K562 (cell line): ENCODE data around the gene COL4A4. TPM values are rescaled to one million over a fixed set of nuclear protein-coding genes. Genes with fewer than 3 reads are reported as not detected.

Source experiments
- ATAC-seq: fragments of 200-7000 bp; cut with Tn5 transposase; 3 replicates; pipeline ENCODE4 v1.9.1; 2020; ENCODE audit warnings: moderate library complexity
- BruUV-seq: library from RNA; stranded (reverse); fragments of 400-500 nt; replicated peaks from 2 replicates; lab custom pipeline; 2021; lab: Mats Ljungman, UMichigan
- CTCF ChIA-PET: fragments of 300-600 bp; formaldehyde crosslinking; extraction: SDS; loops from one replicate; lab custom pipeline; 2021; ENCODE audit warnings: low intra/inter-chr PET ratio; lab: Yijun Ruan, JAX
- POLR2A ChIA-PET: fragments of 300-600, 350-650 bp; sonication (Branson Sonifier 250); formaldehyde crosslinking; extraction: SDS; loops from one replicate; lab custom pipeline; 2021; ENCODE audit warnings: antibody characterized with exemption, inconsistent platforms; lab: Yijun Ruan, JAX
- DNase-seq, 4 experiments: peaks; one replicate each; pipeline versions ENCODE4 v3.0.0 to v3.0.0-alpha.2; 2011 to 2018; ENCODE audit warnings: low spot score in 3 of 4, mixed read lengths in 3 of 4; ENCODE audit errors: extremely low read depth in 1 of 4
- FAIRE-seq: peaks from 2 replicates; lab custom pipeline; 2011; peaks lifted over from hg19 to GRCh38; lab: Jason Lieb, UNC
- H2AFZ ChIP-seq: 2 replicates; pipeline ENCODE4 v1.6.0; 2011; ENCODE audit warnings: low read depth, low read length, control low read depth, inconsistent platforms
- H3K27ac ChIP-seq: fragments of 200-600 bp; 3 replicates; pipeline ENCODE4 v1.8.0; 2011; ENCODE audit warnings: low read depth, mild to moderate bottlenecking, control low read depth, inconsistent platforms, low read length, moderate library complexity, mixed read lengths; ENCODE audit errors: extremely low read depth
- H3K27me3 ChIP-seq, 2 experiments: fragments of 300-600 bp in 1 of 2; 2 replicates in 1 of 2; 3 replicates in 1 of 2; pipeline versions ENCODE4 v1.6.0 to v1.8.0; 2011; ENCODE audit warnings: inconsistent platforms in 2 of 2, low read length in 2 of 2, mild to moderate bottlenecking in 1 of 2, mixed read lengths in 1 of 2, moderate library complexity in 1 of 2; ENCODE audit not compliant: control insufficient read depth in 2 of 2, insufficient read depth in 2 of 2
- H3K36me3 ChIP-seq: fragments of 300-600 bp; 3 replicates; pipeline ENCODE4 v1.8.0; 2011; ENCODE audit warnings: mild to moderate bottlenecking, low read length, inconsistent platforms; ENCODE audit not compliant: control insufficient read depth, insufficient read depth
- H3K4me1 ChIP-seq, 2 experiments: fragments of 200-600 bp in 1 of 2; replicated peaks in 1 of 2; 2 replicates in 1 of 2; 3 replicates in 1 of 2; pipeline versions ENCODE4 v1.5.1 to v1.8.0; 2011; ENCODE audit warnings: inconsistent platforms in 2 of 2, low read length in 2 of 2, mild to moderate bottlenecking in 1 of 2, mixed read lengths in 1 of 2, moderate library complexity in 1 of 2; ENCODE audit not compliant: control insufficient read depth in 2 of 2, insufficient read depth in 2 of 2
- H3K4me2 ChIP-seq: 2 replicates; pipeline ENCODE4 v1.6.1; 2011; ENCODE audit warnings: low read length, control low read depth, inconsistent platforms, mixed read lengths; ENCODE audit not compliant: insufficient read depth
- H3K4me3 ChIP-seq: fragments of 200-600 bp; sonication (generic), shearing (Covaris generic); 2 replicates; pipeline ENCODE4 v1.5.1; 2016; ENCODE audit warnings: control low read depth, inconsistent platforms
- H3K79me2 ChIP-seq: fragments of 200-600 bp; 3 replicates; pipeline ENCODE4 v1.8.0; 2011; ENCODE audit warnings: low read length, inconsistent platforms; ENCODE audit not compliant: control insufficient read depth, insufficient read depth
- H3K9ac ChIP-seq, 2 experiments: 2 replicates each; pipeline versions ENCODE4 v1.6.0 to v1.6.1; 2011; ENCODE audit warnings: low read depth in 2 of 2, low read length in 2 of 2, control low read depth in 1 of 2, inconsistent platforms in 1 of 2, mild to moderate bottlenecking in 1 of 2, mixed read lengths in 1 of 2; ENCODE audit not compliant: insufficient read depth in 1 of 2
- H3K9me1 ChIP-seq: one replicate; pipeline ENCODE4 v1.6.0; 2011; ENCODE audit warnings: inconsistent platforms, mild to moderate bottlenecking, low read length, moderate library complexity; ENCODE audit not compliant: control insufficient read depth, insufficient read depth
- H3K9me3 ChIP-seq: replicated peaks from 2 replicates; pipeline ENCODE4 v1.5.1; 2011; ENCODE audit warnings: low read depth, low read length, inconsistent platforms; ENCODE audit not compliant: control insufficient read depth, insufficient read depth
- H4K20me1 ChIP-seq: replicated peaks from 2 replicates; pipeline ENCODE4 v1.6.1; 2011; ENCODE audit warnings: low read length, inconsistent platforms, mixed read lengths; ENCODE audit not compliant: control insufficient read depth, insufficient read depth
- BACH1 ChIP-seq: fragments of 200-800 bp; sonication (Bioruptor generic); IDR thresholded peaks from 2 replicates; pipeline ENCODE4 v1.6.1; 2016; ENCODE audit warnings: missing genetic modification characterization, missing compliant biosample characterization
- CBFA2T3 ChIP-seq: fragments of 450-650 bp; IDR thresholded peaks from 2 replicates; pipeline ENCODE4 v1.6.1; 2017
- DEAF1 ChIP-seq: fragments of 450-650 bp; formaldehyde crosslinking; IDR thresholded peaks from 2 replicates; pipeline ENCODE4 v1.4.0; 2020; ENCODE audit warnings: mild to moderate bottlenecking, moderate library complexity
- HDAC3 ChIP-seq: fragments of 450-650 bp; IDR thresholded peaks from 2 replicates; pipeline ENCODE4 v1.6.1; 2018; ENCODE audit warnings: borderline replicate concordance, mild to moderate bottlenecking, moderate library complexity; ENCODE audit not compliant: partially characterized antibody
- MXD1 ChIP-seq: fragments of 250-450 bp; sonication (Bioruptor Pico); IDR thresholded peaks from 2 replicates; pipeline ENCODE4 v1.8.0; 2021; ENCODE audit warnings: borderline replicate concordance, mild to moderate bottlenecking, moderate library complexity; ENCODE audit not compliant: poor library complexity, severe bottlenecking
- NR2C1 ChIP-seq, 2 experiments: fragments of 450-650 bp; IDR thresholded peaks; 2 replicates each; pipeline ENCODE4 v1.6.1; 2017; ENCODE audit warnings: mild to moderate bottlenecking in 2 of 2, antibody characterized with exemption in 1 of 2, inconsistent platforms in 1 of 2, missing compliant biosample characterization in 1 of 2, missing genetic modification characterization in 1 of 2
- NUFIP1 ChIP-seq: fragments of 450-650 bp; IDR thresholded peaks from 2 replicates; pipeline ENCODE4 v1.6.1; 2018; ENCODE audit not compliant: partially characterized antibody
- PHB2 ChIP-seq: fragments of 450-650 bp; IDR thresholded peaks from 2 replicates; pipeline ENCODE4 v1.6.1; 2017; ENCODE audit warnings: low read depth
- SP2 ChIP-seq: IDR thresholded peaks from 2 replicates; pipeline ENCODE4 v1.6.1; 2011; ENCODE audit warnings: mild to moderate bottlenecking, low read depth, low read length, moderate library complexity; ENCODE audit not compliant: poor library complexity, severe bottlenecking; ENCODE audit errors: extremely low read depth
- SREBF2 ChIP-seq: sonication (generic); formaldehyde crosslinking; IDR thresholded peaks from 2 replicates; pipeline ENCODE4 v1.4.0; 2020; ENCODE audit warnings: mild to moderate bottlenecking, missing genetic modification reagents
- STAT6 ChIP-seq: sonication (generic); formaldehyde crosslinking; IDR thresholded peaks from 2 replicates; pipeline ENCODE4 v1.8.1; 2023; ENCODE audit warnings: mild to moderate bottlenecking, missing genetic modification reagents
- THRAP3 ChIP-seq: fragments of 450-650 bp; IDR thresholded peaks from 2 replicates; pipeline ENCODE4 v1.6.1; 2016; ENCODE audit warnings: mild to moderate bottlenecking, inconsistent platforms, borderline replicate concordance
- ZC3H11A ChIP-seq: IDR thresholded peaks from 2 replicates; pipeline ENCODE4 v1.6.1; 2012; ENCODE audit warnings: low read depth, low read length, improper control_type of control experiment
- ZNF121 ChIP-seq: sonication (generic); formaldehyde crosslinking; conservative IDR thresholded peaks from 2 replicates; pipeline ENCODE4 v1.8.0; 2022; ENCODE audit warnings: missing genetic modification reagents
- ZNF143 ChIP-seq: sonication (generic); formaldehyde crosslinking; IDR thresholded peaks from 2 replicates; pipeline ENCODE4 v1.9.0; 2022; ENCODE audit warnings: mild to moderate bottlenecking, missing genetic modification reagents
- ZNF232 ChIP-seq: sonication (generic); formaldehyde crosslinking; IDR thresholded peaks from 2 replicates; pipeline ENCODE4 v1.8.0; 2022; ENCODE audit warnings: mild to moderate bottlenecking, missing genetic modification reagents
- ZNF3 ChIP-seq: fragments of 250-450 bp; sonication (Bioruptor Pico); IDR thresholded peaks from 2 replicates; pipeline ENCODE4 v1.5.0; 2021; ENCODE audit warnings: mild to moderate bottlenecking, moderate library complexity
- ZNF57 ChIP-seq: fragments of 450-650 bp; formaldehyde crosslinking; IDR thresholded peaks from 2 replicates; pipeline ENCODE4 v1.4.0; 2020; ENCODE audit warnings: mild to moderate bottlenecking, moderate library complexity
- WGBS: fragments of 100-300 bp; shearing (Covaris generic); methylation state at CpG from one replicate; pipeline ENCODE4 v1.1.6; 2016; ENCODE audit warnings: low coverage, mixed read lengths; ENCODE audit not compliant: insufficient coverage; ENCODE audit errors: missing lambda C conversion rate; 5-methylcytosine and 5-hydroxymethylcytosine counted together
- in situ Hi-C: fragments of 300-500 bp; cut with MboI; formaldehyde crosslinking; loops from 4 replicates; pipeline ENCODE4 v1.15.0; 2018; ENCODE audit warnings: inconsistent platforms, mixed read lengths
- intact Hi-C: fragments of 100-400 bp; cut with micrococcal nuclease; formaldehyde crosslinking; loops from 2 replicates; pipeline ENCODE4 v1.14.2; 2022
- polyA plus RNA-seq, 8 experiments: library from polyadenylated mRNA; depleted of rRNA in 4 of 8; stranded (reverse) in 5 of 8; unstranded in 3 of 8; fragments of >200 nt; fragmentation: Nextera tagmentation in 2 of 8; fragmentation: Illumina TruSeq in 1 of 8; extraction: Ambion mirVana in 2 of 8; extraction: Trizol in 1 of 8; gene quantifications; 2 replicates each; pipeline versions ENCODE4 v1.2.1 to v1.2.3, GENCODE V29; 2011 to 2014; ENCODE audit warnings: inconsistent platforms in 1 of 8, missing spikeins in 1 of 8
- total RNA-seq, 7 experiments: library from RNA; depleted of rRNA in 6 of 7; stranded (reverse); fragments of >200 nt in 6 of 7; fragmentation: Illumina TruSeq in 2 of 7; extraction: Trizol in 2 of 7; gene quantifications; 2 replicates each; pipeline versions ENCODE4 v1.2.1 to v1.2.3, GENCODE V29; 2011 to 2021; ENCODE audit warnings: low replicate concordance in 1 of 7

Gene COL4A4
- total and polyA plus RNA-seq, 9 of the 15 experiments (the other 6 are each of a cell fraction or from before 2014, with no cell fraction given), result under 0.01 to 0.01 TPM; not detected in 7

GRCh38 chr2:226971770-226972169, 192.2 kb downstream of the COL4A4 start:
- POLR2A ChIA-PET, result no interaction called here
- in situ Hi-C loops, result no loop called here
- 56% methylated on average over 3 of the region's 4 CpGs for WGBS
- H3K36me3 ChIP-seq, result no peaks in the 10 kb centered on the region
- no peaks in the 10 kb centered on the region for H3K27me3 ChIP-seq
- TF ChIP-seq THRAP3, result no peak
- no peak for TF ChIP-seq NR2C1 (IDR thresholded peaks at IDR 0.05)
- no peak for TF ChIP-seq NR2C1 (tag; IDR thresholded peaks at IDR 0.05)
- no peak for TF ChIP-seq CBFA2T3
- TF ChIP-seq SREBF2 (CRISPR knock-in tag), result no peak
- TF ChIP-seq ZNF143 (CRISPR knock-in tag), result no peak
- TF ChIP-seq ZNF232 (CRISPR knock-in tag), result no peak
- TF ChIP-seq ZNF3 (CRISPR knock-in tag), result no peak
- no peak for TF ChIP-seq HDAC3
- TF ChIP-seq BACH1, result no peak
- TF ChIP-seq SP2, result no peak
- TF ChIP-seq ZNF121 (CRISPR knock-in tag), result no peak
- TF ChIP-seq PHB2, result no peak
- no peak for TF ChIP-seq NUFIP1
- no peak for TF ChIP-seq ZNF57 (CRISPR knock-in tag)
- TF ChIP-seq ZC3H11A, result no peak
- no peak for TF ChIP-seq DEAF1 (CRISPR knock-in tag)
- no peak for TF ChIP-seq STAT6 (CRISPR knock-in tag)
- TF ChIP-seq MXD1 (CRISPR knock-in tag), result no peak
- TF ChIP-seq, all 486 proteins: peak for 0
- no peaks in the 10 kb centered on the region for H3K79me2 ChIP-seq
- H3K4me2 ChIP-seq, result no peak overlapping the region
- no peak overlapping the region for H2AFZ ChIP-seq
- H3K4me3 ChIP-seq, result no peak overlapping the region
- no peak for DNase-seq
- H4K20me1 ChIP-seq, result no peaks in the 10 kb centered on the region
- H3K27ac ChIP-seq, result no peak overlapping the region
- no peaks in the 10 kb centered on the region for H3K9me1 ChIP-seq
- BruUV-seq, result no TSS peak
- no peak for ATAC-seq
- no peaks in the 10 kb centered on the region for H3K9me3 ChIP-seq
- intact Hi-C loops, result no loop called here
- no peak overlapping the region for H3K9ac ChIP-seq
- FAIRE-seq, result no peak
- H3K4me1 ChIP-seq, result peaks cover 0 to 5% of the 10 kb centered on the region in 2 experiments; a peak in 2 of 5 replicates
- CTCF ChIA-PET, result no interaction called here
